B cell (primary cell): ENCODE data around the gene PLAAT4.

ENCODE experiments used
- EZH2 ChIP-seq: IDR thresholded peaks from 2 replicates; pipeline ENCODE4 v1.6.1; 2012; ENCODE audit warnings: borderline replicate concordance, low read depth, mild to moderate bottlenecking, moderate library complexity, low read length; ENCODE audit not compliant: insufficient read depth, poor library complexity, severe bottlenecking
- TF ChIP-seq, protein P1 (sequence below): fragments of 200-600 bp; IDR thresholded peaks from one replicate; pipeline ENCODE4 v1.8.0; 2022; ENCODE audit warnings: antibody characterized with exemption, mild to moderate bottlenecking

GRCh38 chr11:63532117-63532516 lies 4.5 kb upstream of the PLAAT4 start:
- TF ChIP-seq, protein P1, sequence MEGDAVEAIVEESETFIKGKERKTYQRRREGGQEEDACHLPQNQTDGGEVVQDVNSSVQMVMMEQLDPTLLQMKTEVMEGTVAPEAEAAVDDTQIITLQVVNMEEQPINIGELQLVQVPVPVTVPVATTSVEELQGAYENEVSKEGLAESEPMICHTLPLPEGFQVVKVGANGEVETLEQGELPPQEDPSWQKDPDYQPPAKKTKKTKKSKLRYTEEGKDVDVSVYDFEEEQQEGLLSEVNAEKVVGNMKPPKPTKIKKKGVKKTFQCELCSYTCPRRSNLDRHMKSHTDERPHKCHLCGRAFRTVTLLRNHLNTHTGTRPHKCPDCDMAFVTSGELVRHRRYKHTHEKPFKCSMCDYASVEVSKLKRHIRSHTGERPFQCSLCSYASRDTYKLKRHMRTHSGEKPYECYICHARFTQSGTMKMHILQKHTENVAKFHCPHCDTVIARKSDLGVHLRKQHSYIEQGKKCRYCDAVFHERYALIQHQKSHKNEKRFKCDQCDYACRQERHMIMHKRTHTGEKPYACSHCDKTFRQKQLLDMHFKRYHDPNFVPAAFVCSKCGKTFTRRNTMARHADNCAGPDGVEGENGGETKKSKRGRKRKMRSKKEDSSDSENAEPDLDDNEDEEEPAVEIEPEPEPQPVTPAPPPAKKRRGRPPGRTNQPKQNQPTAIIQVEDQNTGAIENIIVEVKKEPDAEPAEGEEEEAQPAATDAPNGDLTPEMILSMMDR: no peak
- TF ChIP-seq EZH2: no peak
